K562 (cell line): ENCODE measurements around the gene EEF1AKMT1. TPM values are rescaled to one million over a fixed set of nuclear protein-coding genes. Genes with fewer than 3 reads are reported as not detected.

Experiments used
- JUN ChIP-seq, 2 experiments: sonication (generic) in 1 of 2; formaldehyde crosslinking in 1 of 2; IDR thresholded peaks; 2 replicates each; pipeline versions ENCODE4 v1.6.1 to v1.8.0; 2012 to 2022; ENCODE audit warnings: borderline replicate concordance in 2 of 2, mild to moderate bottlenecking in 2 of 2, improper control_type of control experiment in 1 of 2, low read depth in 1 of 2, low read length in 1 of 2, missing genetic modification reagents in 1 of 2
- MECOM ChIP-seq: fragments of 250-450 bp; sonication (Bioruptor Pico); IDR thresholded peaks from 2 replicates; pipeline ENCODE4 v1.8.0; 2022; ENCODE audit warnings: inconsistent platforms
- PATZ1 ChIP-seq: fragments of 250-450 bp; sonication (Bioruptor Pico); IDR thresholded peaks from 2 replicates; pipeline ENCODE4 v1.5.0; 2020; ENCODE audit warnings: mild to moderate bottlenecking, borderline replicate concordance
- RBM17 ChIP-seq: fragments of 200-400 bp; formaldehyde crosslinking; IDR thresholded peaks from 2 replicates; pipeline ENCODE4 v1.6.1; 2017; ENCODE audit warnings: low read depth, mild to moderate bottlenecking, low read length, borderline replicate concordance
- ZZZ3 ChIP-seq: fragments of 450-650 bp; IDR thresholded peaks from 2 replicates; pipeline ENCODE4 v1.6.1; 2016; ENCODE audit warnings: antibody characterized with exemption, mild to moderate bottlenecking, moderate library complexity
- polyA plus RNA-seq, 8 experiments: library from polyadenylated mRNA; depleted of rRNA in 4 of 8; stranded (reverse) in 5 of 8; unstranded in 3 of 8; fragments of >200 nt; fragmentation: Nextera tagmentation in 2 of 8; fragmentation: Illumina TruSeq in 1 of 8; extraction: Ambion mirVana in 2 of 8; extraction: Trizol in 1 of 8; gene quantifications; 2 replicates each; pipeline versions ENCODE4 v1.2.1 to v1.2.3, GENCODE V29; 2011 to 2014; ENCODE audit warnings: inconsistent platforms in 1 of 8, missing spikeins in 1 of 8
- total RNA-seq, 7 experiments: library from RNA; depleted of rRNA in 6 of 7; stranded (reverse); fragments of >200 nt in 6 of 7; fragmentation: Illumina TruSeq in 2 of 7; extraction: Trizol in 2 of 7; gene quantifications; 2 replicates each; pipeline versions ENCODE4 v1.2.1 to v1.2.3, GENCODE V29; 2011 to 2021; ENCODE audit warnings: low replicate concordance in 1 of 7
- TF ChIP-seq, protein P1 (sequence below): sonication (generic); formaldehyde crosslinking; IDR thresholded peaks from 2 replicates; pipeline ENCODE4 v1.8.0; 2022; ENCODE audit warnings: mild to moderate bottlenecking, low read depth, missing genetic modification reagents
- TF ChIP-seq, protein P2 (sequence below): fragments of 200-600 bp; sonication (generic); IDR thresholded peaks from one replicate; pipeline ENCODE4 v1.6.1; 2012; ENCODE audit warnings: mild to moderate bottlenecking, low read depth, low read length, inconsistent platforms
- TF ChIP-seq, protein P3 (sequence below): fragments of 250-450 bp; sonication (Bioruptor Pico); IDR thresholded peaks from 2 replicates; pipeline ENCODE4 v1.9.0; 2021; ENCODE audit warnings: mild to moderate bottlenecking, inconsistent platforms

Gene EEF1AKMT1
- total and polyA plus RNA-seq, 9 of the 15 experiments (the other 6 are each of a cell fraction or from before 2014, with no cell fraction given) = 5.3 to 36.3 (median 7.9) TPM

DNA sequence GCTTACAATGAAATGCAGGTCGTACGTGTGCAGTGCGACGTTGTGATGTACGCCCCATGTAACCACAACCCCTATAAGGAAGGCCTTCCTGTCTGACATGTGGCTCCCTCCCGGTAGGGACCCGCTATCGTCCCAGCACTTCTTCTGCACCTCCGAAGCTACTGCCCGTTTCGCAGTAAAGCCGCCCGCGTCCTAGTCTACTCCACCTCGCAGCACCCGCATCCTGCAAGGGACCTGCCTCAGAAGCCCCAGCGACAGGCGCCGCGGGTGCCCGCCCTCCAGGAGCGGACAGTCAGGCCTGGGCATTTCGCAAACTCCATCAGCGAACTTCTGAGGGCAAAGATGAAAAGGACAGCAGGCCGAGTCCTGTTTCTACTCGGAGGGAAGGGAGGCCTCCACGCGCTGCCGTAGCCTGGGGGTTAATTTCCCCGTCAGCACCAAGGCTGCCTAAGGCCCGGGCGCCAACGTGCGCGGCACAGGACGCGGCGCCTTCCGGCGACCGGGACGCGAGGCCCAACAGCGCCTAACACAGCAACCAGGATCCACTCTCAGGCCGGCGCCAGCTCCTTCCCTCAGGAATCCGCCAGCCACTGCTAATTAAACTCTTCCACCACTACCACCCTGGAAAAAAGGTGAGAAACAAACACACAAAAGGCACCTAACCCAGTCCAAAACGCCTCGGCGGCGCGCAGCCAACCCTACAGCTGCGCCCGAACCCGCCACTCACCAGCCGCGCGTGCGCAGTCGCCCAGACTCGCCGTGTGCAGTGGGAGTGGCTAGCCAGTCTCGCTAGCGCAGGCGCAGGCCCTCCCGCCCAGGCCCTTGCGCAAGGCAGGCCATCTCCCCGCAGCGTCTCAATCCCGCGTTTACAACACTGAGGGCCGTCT, at the start of gene EEF1AKMT1 (continued):
- TF ChIP-seq, protein P1, sequence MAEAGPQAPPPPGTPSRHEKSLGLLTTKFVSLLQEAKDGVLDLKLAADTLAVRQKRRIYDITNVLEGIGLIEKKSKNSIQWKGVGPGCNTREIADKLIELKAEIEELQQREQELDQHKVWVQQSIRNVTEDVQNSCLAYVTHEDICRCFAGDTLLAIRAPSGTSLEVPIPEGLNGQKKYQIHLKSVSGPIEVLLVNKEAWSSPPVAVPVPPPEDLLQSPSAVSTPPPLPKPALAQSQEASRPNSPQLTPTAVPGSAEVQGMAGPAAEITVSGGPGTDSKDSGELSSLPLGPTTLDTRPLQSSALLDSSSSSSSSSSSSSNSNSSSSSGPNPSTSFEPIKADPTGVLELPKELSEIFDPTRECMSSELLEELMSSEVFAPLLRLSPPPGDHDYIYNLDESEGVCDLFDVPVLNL = no peak
- no peak for TF ChIP-seq ZZZ3
- TF ChIP-seq RBM17 = no peak
- no peak for TF ChIP-seq MECOM (CRISPR knock-in tag)
- TF ChIP-seq, protein P2, sequence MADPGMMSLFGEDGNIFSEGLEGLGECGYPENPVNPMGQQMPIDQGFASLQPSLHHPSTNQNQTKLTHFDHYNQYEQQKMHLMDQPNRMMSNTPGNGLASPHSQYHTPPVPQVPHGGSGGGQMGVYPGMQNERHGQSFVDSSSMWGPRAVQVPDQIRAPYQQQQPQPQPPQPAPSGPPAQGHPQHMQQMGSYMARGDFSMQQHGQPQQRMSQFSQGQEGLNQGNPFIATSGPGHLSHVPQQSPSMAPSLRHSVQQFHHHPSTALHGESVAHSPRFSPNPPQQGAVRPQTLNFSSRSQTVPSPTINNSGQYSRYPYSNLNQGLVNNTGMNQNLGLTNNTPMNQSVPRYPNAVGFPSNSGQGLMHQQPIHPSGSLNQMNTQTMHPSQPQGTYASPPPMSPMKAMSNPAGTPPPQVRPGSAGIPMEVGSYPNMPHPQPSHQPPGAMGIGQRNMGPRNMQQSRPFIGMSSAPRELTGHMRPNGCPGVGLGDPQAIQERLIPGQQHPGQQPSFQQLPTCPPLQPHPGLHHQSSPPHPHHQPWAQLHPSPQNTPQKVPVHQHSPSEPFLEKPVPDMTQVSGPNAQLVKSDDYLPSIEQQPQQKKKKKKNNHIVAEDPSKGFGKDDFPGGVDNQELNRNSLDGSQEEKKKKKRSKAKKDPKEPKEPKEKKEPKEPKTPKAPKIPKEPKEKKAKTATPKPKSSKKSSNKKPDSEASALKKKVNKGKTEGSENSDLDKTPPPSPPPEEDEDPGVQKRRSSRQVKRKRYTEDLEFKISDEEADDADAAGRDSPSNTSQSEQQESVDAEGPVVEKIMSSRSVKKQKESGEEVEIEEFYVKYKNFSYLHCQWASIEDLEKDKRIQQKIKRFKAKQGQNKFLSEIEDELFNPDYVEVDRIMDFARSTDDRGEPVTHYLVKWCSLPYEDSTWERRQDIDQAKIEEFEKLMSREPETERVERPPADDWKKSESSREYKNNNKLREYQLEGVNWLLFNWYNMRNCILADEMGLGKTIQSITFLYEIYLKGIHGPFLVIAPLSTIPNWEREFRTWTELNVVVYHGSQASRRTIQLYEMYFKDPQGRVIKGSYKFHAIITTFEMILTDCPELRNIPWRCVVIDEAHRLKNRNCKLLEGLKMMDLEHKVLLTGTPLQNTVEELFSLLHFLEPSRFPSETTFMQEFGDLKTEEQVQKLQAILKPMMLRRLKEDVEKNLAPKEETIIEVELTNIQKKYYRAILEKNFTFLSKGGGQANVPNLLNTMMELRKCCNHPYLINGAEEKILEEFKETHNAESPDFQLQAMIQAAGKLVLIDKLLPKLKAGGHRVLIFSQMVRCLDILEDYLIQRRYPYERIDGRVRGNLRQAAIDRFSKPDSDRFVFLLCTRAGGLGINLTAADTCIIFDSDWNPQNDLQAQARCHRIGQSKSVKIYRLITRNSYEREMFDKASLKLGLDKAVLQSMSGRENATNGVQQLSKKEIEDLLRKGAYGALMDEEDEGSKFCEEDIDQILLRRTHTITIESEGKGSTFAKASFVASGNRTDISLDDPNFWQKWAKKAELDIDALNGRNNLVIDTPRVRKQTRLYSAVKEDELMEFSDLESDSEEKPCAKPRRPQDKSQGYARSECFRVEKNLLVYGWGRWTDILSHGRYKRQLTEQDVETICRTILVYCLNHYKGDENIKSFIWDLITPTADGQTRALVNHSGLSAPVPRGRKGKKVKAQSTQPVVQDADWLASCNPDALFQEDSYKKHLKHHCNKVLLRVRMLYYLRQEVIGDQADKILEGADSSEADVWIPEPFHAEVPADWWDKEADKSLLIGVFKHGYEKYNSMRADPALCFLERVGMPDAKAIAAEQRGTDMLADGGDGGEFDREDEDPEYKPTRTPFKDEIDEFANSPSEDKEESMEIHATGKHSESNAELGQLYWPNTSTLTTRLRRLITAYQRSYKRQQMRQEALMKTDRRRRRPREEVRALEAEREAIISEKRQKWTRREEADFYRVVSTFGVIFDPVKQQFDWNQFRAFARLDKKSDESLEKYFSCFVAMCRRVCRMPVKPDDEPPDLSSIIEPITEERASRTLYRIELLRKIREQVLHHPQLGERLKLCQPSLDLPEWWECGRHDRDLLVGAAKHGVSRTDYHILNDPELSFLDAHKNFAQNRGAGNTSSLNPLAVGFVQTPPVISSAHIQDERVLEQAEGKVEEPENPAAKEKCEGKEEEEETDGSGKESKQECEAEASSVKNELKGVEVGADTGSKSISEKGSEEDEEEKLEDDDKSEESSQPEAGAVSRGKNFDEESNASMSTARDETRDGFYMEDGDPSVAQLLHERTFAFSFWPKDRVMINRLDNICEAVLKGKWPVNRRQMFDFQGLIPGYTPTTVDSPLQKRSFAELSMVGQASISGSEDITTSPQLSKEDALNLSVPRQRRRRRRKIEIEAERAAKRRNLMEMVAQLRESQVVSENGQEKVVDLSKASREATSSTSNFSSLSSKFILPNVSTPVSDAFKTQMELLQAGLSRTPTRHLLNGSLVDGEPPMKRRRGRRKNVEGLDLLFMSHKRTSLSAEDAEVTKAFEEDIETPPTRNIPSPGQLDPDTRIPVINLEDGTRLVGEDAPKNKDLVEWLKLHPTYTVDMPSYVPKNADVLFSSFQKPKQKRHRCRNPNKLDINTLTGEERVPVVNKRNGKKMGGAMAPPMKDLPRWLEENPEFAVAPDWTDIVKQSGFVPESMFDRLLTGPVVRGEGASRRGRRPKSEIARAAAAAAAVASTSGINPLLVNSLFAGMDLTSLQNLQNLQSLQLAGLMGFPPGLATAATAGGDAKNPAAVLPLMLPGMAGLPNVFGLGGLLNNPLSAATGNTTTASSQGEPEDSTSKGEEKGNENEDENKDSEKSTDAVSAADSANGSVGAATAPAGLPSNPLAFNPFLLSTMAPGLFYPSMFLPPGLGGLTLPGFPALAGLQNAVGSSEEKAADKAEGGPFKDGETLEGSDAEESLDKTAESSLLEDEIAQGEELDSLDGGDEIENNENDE = no peak
- TF ChIP-seq PATZ1 (CRISPR knock-in tag) = no peak
- TF ChIP-seq JUN (IDR thresholded peaks at IDR 0.05; ENCODE audit: borderline replicate concordance, low read depth, low read length) = no peak
- no peak for TF ChIP-seq JUN (CRISPR knock-in tag; IDR thresholded peaks at IDR 0.05; ENCODE audit: borderline replicate concordance)
- TF ChIP-seq, protein P3, sequence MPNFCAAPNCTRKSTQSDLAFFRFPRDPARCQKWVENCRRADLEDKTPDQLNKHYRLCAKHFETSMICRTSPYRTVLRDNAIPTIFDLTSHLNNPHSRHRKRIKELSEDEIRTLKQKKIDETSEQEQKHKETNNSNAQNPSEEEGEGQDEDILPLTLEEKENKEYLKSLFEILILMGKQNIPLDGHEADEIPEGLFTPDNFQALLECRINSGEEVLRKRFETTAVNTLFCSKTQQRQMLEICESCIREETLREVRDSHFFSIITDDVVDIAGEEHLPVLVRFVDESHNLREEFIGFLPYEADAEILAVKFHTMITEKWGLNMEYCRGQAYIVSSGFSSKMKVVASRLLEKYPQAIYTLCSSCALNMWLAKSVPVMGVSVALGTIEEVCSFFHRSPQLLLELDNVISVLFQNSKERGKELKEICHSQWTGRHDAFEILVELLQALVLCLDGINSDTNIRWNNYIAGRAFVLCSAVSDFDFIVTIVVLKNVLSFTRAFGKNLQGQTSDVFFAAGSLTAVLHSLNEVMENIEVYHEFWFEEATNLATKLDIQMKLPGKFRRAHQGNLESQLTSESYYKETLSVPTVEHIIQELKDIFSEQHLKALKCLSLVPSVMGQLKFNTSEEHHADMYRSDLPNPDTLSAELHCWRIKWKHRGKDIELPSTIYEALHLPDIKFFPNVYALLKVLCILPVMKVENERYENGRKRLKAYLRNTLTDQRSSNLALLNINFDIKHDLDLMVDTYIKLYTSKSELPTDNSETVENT (CRISPR knock-in tag) = no peak
